NCI-H187 (cell line): Measurements from ENCODE around the gene COL4A1.

Experiments used
- DNase-seq, 2 experiments: peaks; one replicate each; lab custom pipeline; 2025; lab: John Stamatoyannopoulos, UW

COL4A1 gene

DNA sequence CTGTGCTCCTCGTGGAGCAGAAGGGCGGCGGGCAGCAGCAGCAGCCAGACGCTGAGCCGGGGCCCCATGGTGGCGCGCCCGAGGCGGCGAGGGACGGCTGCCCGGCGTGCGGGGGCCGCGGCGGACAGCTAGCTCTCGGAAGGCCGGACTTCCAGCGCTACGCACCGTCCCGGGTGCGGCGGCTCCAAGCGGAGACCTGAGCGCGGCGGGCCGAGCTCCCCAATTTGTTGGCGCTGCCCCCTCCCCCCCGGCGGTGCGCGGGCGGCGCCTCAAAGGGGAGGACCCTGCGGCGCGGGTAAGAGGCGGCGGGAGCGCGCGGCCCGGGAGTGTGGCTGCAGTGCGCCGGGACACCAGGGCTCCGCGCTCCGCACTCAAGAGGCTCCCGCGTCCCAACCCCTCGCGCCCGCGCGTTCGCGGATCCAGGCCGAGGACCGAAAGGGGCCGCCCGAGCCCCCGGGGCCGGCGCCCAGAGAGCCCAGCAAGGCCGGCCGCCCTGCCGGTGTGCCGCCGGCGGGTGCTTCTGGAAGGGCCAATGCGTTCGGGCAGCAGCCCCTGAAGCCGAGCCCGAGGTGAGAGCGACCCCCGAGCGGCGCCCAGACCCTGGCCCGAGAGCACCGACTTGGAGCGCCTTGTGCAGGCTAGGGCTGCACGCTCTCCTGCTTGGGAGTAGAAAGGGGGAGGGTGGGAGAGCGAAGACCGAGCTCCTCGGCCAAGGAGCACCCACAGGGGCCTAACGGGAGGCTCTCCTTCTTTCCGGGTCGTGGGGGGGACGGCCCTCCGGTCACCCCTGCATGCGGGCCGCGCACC is at the start of gene COL4A1, which contains the start of gene COL4A2:
TSS of gene COL4A1 (minus strand) at position 198 of the 807 bp plus-strand sequence. CDS start at position 68, 130 bp downstream.
TSS of gene COL4A2 (plus strand) at position 325 of the 807 bp plus-strand sequence. CDS start 620 bp downstream, outside the sequence.
- DNase-seq: no peak

DNA sequence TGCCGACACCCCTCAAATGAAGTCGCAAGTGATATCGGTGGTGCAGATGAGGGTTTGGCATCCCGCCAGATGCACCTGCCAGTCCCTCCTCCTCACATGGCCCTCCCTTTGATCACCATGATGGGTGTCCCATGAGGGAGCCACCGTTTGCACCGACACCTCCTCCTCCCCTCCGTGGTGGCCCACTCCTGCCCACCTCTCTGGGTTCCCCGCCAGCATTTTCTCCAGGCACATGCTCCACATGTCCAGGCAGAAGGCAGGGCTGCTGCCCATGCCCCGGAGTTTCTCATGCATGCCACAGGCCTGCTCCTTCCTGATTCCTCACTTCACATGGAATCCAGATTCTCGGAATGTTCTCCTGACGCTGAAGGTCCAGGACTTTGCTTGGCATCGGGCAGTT is 49.4 kb upstream of the COL4A1 start:
- DNase-seq: no peak

DNA sequence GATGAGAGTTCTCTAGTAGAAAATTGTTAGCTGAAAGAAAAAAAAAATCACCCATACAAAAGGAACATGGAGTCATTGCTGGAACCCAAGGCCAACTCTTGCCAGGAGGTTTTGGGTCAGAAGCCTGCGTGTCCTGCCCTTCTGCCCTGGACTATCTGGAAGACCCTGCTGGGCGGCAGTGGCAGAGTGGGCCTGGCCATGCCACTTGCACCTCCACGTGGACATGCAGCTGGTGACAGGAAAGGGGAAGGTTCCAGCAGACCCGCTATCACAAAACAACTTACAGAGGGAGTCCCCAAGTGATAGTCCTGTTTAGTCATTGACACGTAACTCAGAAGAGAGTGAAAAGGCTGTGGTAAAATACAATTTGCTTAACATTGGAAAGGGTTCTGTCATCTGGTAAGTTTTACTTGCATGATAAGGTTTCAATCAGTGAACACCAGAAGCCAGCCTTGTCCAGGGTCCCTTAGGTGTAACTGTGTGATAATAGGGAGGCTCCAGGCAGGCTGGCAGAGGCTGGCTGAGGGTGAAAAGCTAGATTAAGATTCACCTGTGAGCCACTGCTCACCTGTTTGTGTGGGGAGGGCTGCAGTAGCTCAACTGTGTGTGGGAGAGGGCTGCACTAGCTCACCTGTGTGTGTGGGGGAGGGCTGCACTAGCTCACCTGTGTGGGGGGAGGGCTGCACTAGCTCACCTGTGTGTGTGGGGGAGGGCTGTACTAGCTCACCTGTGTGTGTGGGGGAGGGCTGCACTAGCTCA is 47.9 kb upstream of the COL4A1 start:
- no peak for DNase-seq

DNA sequence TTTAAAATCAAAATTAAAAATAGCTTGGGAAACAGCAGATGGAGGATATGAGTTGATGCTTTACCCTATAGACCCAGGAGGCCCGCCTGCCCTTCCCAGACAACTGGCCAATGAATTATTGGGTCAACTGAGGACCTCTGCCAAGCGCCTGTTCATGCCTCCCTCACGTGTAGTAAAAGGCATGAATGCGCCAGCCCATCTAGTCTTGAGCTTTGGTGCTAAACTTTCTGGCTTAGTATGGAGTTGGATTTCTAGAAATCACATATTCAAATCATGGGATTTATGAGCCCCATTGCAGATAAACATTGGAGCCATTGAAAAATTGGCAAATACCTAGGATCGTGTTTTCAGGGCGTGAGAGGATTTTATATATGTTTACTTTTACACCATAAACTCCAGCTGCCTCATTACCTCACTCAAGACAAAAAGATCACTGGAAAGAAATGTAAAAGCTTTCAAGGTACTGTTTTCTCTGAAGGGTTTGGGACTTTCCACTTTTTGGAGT is 47.2 kb upstream of the COL4A1 start:
- no peak for DNase-seq

DNA sequence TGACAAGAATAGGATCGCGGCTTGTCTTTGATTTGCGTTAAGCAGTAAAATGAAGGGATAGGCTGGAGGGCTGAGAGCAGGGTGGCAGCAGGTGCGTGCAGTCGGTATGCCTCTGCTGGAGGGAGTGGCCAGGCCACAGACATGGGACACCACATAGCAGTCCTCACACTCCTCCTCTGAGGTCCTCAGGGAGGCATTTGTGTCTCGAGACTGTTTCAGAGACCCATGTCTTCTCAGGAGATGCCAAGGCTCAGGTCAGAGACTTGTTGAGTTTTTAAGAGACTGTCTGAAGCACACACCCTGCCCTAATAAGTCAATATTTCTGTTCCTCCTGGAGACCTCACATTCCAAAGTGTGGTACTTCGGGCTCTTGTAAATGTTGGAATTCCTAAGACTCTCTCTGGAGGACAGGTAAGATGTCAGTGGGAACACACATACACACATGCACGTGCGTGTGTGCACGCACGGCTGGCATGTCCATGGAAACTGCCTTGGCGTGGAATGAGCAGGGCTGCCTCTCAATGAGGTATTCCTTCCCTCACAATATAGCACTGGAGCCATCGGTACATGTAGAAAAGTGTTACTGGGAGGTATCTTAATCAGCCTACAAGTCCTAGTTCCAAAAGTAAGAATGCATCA is 46.5 kb upstream of the COL4A1 start:
- DNase-seq: no peak

DNA sequence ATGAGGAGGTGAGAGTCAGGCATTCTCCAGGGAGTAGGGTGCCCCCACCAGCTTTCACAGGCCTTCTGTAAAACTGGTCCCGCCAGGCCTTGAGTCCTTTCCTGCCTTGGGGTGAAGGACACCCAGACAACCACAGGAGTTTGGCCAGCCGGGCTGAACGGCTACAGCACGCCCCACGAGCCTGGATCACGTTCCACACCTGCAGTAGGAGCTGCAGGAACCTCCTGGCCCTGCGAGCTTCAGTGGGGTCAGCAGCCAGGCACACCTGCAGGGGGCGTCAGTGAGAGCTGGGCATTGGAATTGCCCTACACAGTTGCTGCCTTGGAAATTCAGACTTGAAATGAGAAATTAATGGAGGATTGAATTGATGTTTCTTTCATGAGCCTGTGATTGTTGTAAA is 45.8 kb upstream of the COL4A1 start:
- no peak for DNase-seq

DNA sequence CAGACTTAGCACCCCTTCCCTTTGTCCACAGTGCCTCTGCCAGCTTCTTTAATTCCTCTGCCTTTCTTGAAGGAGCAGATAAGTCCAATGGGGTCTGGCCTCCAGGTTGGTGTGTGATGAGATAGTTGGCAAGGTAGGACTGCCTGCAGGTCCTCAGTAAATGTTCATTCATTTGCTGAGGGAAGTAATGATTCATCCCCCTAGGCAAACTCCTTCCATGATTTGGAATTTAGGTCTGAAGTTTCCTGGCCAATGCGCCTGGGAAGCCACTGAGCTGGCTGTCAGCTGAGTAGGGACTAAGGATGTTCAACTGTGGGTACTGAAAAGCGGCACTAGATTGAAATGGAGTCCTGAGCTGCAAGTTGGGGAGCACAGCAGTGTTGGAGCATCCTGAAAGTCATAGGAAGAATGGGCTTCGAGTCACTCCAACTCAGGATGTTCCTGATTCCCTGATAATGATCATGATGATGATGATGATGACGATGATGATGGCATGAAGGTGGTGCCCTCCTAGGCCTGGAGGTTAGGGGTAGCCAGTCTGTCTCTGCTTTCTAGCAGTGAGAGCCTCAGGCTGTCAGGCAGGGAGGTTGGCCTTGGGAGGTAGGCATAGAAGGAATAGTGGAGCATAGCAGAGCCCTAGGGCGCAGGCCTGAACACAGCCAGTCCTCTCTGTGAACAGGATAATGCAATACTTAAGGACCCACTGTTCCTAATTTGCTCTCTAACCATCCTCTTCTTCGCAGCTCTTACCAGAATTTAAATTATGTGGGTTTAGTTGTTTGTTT is 44.9 kb upstream of the COL4A1 start:
- no peak for DNase-seq

DNA sequence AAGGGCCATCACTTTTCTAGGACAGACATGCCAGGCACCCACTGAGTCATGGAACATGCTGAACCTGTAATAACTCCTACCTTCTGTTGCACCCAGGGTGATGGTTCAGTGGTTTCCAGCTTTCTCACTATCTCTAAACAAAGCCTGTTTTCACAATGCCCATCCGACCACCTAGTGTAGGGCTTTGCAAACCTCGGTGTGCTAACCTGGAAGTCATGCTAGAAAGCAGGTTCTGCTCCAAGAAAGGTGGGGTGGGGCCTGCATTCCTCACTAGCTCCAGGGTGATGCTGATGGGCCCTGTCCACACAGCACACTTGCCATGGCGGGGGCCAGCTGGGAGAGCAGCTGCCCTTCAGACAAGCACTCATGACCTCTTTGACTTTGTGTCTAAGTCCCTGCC is 43.6 kb upstream of the COL4A1 start:
- DNase-seq: no peak

DNA sequence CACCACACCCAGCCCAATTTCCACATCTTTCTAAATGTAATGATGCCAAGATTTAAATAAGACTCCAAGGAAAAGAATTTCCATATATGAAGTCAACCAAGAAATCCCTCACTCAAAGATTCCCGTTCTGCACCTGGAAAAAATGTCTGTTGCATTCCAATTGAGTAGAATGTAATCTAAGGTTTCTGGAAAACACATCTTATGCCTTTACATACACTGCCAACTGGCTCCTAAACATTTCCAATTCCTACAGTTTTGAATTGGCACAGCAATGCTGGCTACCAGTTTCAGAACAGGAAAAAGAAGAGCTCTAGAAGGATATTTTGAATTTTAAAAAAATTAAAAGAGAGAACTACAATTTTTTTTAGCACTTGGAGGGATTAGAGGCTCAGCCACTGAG is 43.1 kb upstream of the COL4A1 start:
- no peak for DNase-seq

DNA sequence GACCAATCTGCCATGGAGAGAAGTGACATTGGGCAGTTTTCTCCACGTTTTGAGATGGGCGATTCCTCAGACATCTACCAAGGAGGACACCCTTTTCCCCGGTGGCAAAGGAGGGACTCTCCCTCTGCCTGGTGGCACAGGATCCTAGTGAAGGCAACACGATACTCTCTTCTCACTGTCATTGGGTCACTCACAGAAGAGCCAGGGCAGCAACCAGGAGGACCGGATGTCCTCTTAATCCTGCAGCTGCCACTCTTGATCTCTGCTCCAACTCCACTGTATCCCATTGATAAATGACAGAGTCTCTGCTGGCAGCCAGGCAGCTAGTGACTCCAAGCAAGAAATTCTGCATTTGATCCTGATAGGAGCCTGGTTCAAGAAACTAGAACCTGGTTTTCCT is 42.3 kb upstream of the COL4A1 start:
- DNase-seq: no peak

DNA sequence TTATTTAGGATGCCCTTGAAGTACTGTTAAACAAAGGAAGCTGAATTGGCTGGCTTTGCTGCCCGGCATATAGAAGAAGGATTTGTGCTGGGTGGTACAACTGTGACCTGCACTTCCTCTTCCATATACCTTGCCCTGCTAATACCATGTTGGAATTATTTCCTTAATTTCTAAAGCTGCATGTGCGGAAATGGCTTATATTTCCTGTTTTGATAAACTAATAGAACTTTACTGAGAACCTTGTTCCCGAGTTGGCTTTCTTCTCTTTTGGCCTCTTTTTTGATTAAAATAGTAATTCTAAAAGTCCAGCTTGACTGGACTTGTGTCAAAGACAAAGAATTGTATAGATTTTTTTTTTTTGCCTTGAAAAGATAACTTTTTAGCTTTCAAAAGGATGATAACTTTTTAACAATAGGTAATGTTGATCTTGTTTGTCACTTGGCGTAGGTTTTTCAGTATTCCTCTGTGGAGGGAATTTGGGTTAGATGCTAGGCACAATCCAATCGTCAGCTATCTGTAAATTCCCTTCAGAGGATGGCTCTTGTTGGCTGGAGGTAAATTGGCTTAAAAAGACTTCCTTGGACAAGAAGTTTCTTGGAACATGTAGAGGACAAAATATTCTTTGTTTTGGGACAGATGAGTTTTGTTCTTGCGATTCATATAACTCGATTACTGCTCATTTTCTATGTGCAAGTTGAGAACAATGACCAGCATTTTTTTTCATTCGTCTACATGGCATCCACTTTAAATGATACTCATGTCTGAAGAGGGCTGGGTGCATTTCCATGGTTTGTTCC is 41.5 kb upstream of the COL4A1 start:
- no peak for DNase-seq

DNA sequence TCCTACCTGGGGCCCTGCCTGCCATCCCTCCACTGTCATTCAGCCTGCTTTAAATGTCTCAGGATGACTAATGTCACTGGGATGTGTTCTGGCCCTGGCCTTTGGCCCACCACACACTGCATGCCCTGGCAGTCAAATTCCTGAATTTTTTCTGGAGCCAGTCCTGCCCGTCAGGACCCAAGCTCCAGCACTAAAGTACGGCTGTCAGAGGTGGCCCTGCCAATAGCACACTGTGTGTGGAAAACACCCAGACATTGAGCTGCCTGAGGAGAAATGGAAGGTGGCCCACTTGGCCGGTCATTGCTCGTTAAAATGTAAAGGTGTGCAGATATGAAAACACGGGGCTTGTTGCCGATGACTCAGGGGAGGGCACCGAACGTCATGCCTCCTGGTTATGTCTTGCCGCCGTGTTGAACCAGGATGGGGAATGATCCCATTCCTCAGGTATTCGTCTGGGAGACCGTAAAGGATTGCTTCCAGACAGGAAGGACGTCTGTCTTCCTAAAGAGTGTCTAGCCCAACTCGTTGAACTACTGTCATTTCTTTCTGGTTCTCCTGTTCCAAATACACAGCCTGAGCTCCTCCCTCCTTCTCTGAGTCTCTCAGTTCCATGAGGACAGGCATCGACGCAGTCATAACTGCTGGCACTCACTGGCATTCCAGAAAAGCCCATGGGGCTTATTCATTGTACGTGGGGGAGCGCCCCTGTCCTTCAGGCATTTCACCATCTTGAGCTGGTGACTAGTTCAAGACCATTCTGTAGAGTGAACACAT is 40.8 kb upstream of the COL4A1 start:
- no peak for DNase-seq

DNA sequence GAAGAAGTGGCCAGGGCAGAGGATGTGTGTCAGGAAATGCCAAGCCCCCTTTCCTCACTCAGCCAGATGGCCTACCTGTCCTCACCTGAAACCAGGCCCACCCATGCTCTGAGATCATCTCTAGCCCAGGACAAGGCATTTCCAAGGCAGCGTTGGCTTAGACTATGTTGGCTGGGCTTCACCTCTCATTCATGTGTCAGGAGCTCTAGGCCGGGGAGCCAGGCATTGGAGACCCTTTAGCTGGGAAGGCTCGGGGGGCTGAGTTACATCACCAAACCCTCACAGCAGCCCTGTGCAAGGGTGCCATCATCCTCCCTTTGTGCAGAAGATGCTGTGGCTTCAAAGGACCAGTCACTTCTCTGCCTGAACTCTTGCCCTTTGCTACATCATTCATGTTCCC is 40.1 kb upstream of the COL4A1 start:
- no peak for DNase-seq

DNA sequence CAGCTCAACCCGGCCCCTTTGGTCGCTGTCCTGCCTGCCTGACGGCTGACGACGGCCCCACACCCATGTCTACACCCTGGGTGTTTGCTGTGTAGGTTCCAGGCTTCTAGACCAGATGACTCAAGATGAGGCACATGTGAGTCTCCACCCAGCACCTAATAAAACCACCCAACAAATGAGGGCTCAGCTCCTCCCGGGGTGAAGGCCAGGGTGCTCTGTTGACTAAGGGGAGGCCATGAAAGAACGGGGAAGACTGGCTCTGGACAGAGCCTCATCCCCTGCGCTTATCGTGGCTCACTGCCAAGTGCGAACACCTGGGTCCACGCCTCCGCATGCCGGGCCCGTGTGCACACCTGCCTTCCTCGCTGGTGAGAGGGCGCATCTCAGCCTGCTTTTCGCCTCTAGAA is 39.7 kb upstream of the COL4A1 start:
- DNase-seq: peak; percentile 14 to 54

DNA sequence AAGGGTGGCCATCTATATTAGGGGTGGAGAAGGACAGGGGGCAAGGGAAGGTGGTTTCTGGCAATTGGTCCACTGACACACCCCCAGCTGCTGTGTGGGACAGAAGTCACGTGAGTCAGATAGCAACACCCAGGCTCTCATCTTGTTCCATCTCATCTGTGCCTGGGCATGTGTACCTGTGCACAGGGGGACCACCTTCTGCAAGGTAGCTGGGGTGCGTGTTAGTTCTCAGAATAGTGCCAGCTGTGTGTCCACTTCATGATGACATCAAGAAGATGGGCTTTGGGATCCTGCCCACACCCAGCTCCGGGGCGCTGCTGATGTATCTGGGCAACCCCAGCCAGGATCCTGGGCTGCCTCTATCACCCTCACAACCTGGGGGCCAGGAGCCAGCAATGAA is 38.7 kb upstream of the COL4A1 start:
- DNase-seq: no peak

DNA sequence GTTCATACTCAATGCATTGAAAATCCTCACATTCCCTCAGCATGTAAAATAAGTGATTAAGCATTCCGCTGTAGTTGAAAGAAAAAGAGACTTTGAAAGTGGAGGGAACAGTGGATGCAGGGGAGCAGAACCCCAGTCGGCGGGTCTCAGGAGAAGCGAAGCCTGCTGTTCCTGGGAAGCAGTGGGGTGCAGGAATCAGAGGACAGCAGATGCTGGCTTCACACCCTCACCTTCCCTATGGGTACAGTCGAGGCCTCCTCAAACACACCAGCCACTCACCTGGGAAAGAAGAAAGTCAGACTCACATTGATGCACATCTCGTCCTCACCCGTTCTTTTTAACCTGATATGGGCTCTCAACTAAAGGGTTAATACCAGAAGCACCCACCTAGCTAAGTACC is 38.3 kb upstream of the COL4A1 start:
- no peak for DNase-seq

DNA sequence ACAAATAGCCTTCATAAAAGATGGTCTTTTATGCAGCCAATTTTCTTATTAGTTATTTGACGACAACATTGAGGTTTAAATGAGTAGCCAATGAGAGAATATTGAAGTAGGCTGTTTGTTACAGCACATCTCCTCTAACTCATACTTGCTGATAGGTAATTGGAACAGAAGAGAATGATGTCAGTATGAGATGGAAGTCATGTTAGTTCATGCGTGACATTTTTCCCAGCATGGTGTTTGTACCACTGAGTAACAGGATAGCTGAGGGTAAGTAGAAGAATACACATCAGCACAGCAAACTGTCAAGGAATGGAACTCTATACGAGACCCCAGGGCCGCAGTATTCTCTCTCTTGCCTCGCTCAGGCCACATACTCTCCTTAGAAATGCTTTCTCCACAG is 37.4 kb upstream of the COL4A1 start:
- no peak for DNase-seq

DNA sequence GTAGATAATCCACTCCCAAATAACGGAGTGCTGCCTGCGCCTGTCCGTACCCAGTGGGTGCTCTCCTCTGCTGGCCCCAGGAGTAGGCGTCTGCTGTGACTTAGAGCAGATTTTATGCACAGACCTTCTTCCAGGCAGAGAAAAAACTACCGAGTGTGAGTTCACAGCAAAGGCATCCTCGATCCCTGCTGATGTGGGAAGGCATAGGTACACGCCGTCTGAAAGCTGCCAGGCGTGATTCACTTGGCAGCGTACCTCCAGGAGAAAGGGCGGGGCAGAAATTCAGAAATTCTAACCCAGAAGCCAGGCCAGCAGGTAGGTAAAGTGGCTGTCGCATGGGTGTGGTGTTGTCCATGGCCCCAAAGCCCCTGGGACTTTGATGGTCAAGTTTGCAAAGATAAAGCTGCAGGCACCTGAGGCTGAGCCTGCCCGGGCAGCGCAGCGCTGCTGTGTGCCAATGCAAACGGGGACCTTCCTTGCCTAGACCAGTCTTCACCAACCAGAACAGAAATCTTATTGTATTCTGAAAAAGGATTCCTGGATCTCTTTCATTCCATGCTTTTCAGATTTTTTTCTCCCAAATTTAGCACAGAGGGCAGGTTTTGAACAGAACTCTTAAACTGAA is 36.4 kb upstream of the COL4A1 start:
- DNase-seq: no peak

DNA sequence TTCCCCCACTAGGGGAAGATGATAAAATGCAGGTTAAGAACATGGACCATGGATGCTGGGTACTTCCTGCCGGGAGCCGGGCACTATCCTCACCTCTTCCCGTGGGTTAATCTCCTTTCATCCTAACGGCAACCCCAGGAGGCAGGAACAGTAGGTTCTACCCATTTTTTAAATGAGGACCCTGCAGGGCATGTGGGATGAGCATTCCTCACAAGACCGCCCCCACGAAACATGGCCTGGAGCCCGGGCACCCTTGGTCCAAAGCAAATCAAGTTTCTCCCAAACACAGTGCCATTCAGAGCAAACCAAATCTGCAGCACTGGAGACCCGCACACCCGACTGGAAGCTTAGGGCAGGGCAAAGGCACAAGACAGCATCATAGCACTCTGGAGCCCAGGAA is 35.5 kb upstream of the COL4A1 start:
- DNase-seq: no peak
